Myocyte (in vitro differentiated cells): ENCODE measurements around the gene ZMPSTE24. TPM values are rescaled to one million over a fixed set of nuclear protein-coding genes. Genes with fewer than 3 reads are reported as not detected.
"Not testable (repeated sequence)": the region's sequence is repeated elsewhere in the genome, so short reads cannot be mapped to it uniquely, and the experiment has no call there.

Experiments used
- DNase-seq: peaks from one replicate; pipeline ENCODE4 v3.0.0-alpha.2; 2012; ENCODE audit warnings: low read depth
- polyA plus RNA-seq: library from polyadenylated mRNA; unstranded; fragments of >200 nt; gene quantifications from one replicate; pipeline ENCODE4 v1.2.1, GENCODE V29; 2012; ENCODE audit warnings: missing spikeins
- total RNA-seq: library from RNA; depleted of rRNA; stranded (reverse); fragments of >200 nt; gene quantifications from 2 replicates; pipeline ENCODE4 v1.2.3, GENCODE V29; 2014

The ZMPSTE24 gene
- total RNA-seq: 52.2 and 67.8 TPM in 2 replicates
- 26.4 TPM for polyA plus RNA-seq

DNA sequence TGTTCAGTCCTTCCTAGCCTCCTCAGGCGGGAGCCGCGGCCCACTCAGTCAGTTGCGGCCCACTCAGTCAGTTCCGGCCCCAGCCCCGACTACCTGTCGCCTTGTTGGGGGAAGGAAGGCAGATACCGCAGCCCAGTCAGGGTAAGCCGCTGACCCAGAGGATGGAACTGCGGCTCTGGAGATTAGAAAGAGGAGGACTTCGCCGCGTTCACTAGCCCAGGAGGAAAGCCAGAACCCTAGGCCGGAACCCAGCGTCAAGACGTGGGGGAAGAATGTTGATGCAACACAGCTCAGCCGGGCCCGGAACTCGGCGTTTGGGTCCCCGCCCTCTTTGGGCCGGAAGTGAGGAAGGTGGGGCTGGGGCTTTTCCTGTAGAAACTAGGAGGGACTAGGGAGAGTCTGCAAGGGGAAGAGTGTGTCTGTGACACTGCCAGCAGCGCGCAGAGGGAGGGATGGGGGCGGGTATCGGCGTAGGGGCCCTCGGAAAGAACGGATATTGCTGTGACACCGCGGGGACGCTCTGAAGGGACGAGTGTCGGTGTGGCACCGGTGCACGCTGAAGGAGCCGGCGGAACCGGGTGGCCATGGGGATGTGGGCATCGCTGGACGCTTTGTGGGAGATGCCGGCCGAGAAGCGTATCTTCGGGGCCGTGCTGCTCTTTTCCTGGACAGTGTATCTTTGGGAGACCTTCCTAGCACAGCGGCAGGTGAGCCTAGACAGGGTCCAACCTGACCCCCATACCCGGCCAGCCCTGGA, at the start of gene ZMPSTE24:
Gene ZMPSTE24 (plus strand): TSS at position 549 of the 757 bp plus-strand sequence. CDS start 36 bp downstream, at position 585.
- DNase-seq: peak; percentile 99

DNA sequence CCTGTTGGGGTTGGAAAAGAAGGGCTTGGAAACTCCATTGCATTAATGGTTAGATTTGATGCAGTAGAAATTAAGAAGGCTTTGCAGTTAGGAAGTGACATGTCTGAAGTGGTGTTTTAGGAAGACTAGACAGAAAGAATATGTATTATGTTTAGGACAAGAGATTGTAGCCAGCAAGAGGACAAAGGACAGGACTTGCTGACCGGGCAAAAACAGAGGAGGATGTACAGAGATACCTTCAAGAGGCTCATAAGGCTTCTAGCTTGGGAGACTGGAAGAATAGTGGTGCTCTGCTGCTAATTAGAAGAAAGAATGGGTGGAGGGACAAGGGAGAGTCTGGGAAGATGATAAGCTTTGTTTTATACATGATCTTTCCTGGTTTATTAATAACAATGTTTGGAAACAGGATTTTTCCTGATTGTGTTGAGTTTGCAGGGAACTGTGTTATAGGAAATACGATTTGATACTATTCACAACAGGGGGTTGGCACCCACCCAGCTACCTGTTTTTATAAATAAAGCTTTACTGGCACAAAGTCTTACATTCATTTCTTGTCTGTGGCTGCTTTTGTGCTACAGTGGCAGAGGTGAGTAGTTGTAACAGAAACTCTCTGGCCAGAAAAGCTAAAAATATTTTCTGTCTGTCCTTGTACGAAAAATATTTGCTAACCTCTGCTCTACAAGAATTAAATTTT, 47.4 kb upstream of the ZMPSTE24 start:
- no peak for DNase-seq

DNA sequence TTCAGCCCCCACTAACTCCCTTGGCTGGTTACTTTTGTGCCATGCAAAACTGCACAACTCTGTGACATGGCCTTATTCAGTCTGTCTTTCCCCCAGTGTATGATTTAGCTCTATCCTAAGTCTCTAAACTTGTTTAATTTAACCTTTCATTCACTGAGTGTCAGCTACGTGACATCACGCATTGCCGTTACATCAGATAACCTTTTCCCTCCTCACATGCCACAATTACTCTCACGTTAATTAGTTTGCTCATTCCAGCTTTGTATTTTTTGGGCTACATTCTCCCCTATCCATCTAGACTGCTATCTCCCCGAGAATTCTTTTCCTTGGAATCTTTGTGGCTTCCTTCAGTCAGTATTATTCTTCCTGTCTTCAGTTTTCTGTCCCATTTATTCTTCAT, 39.7 kb upstream of the ZMPSTE24 start:
- no peak for DNase-seq

DNA sequence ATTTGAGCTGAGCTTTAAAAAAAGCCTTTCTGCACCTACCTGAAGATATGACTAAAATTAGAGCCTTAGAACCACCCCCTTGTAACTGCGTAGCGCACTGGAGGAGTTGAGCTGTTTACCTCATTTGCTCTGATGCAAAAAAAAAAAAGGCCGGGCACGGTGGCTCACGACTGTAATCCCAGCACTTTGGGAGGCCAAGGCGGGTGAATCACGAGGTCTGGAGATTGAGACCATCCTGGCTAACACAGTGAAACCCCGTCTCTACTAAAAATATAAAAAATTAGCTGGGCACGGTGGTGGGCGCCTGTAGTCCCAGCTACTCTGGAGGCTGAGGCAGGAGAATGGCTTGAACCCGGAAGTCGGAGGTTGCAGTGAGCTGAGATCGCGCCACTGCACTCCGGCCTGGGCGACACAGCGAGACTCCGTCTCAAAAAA, 36.5 kb upstream of the ZMPSTE24 start:
- DNase-seq: not testable (repeated sequence)

DNA sequence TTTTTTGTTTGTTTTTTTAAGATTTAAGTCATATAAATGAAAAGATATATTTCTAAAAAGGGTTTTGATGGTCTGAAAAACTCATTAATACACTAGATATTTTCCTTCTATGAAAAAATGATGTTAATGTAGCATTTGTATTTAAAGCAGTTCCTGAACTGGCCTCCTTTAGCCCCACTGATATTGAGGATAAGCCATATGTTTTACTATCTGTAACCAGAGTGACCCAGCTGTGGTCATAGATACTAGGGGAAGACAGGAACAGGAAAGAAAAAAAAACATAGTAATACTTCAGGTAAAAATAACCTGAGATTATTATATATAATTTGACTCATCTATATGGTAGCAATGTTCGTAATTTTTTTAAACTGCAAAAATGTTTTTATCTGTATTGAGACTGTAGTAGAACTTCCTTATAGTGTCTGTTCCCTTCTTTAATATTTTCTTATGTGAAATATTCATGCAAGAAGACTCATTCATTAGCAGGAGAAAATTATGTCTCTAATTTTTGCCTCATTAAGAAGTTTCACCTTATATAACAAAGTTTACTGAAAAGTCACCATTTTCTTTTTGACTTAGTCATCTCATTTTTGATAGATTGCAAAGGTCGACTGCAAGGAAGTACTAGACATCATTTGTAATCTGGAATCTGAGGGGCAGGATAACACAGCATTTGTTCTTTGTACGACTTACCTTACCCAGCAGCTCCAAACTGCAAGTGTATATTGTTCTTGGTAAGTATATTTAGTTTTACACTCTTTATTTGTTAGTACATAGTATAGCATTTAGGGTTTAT, 35.9 kb upstream of the ZMPSTE24 start:
- DNase-seq: no peak

DNA sequence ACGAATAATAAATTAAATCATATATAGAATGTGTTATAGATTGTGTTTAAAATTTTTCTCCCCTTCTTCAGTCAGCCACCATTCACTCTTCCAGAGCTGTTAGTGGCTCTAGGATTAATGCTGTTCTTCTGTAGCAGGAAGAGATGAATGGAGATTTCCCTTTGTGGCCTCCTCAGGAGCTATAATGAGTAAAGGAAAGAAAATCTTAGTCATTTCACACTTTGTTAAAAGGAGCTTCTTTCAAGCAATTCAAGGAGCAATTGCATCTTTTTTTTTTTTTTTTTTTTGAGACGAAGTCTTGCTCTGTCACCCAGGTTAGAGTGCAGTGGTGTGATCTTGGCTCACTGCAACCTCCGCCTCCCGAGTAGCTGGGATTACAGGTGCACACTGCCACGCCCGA, 34.0 kb upstream of the ZMPSTE24 start:
- DNase-seq: no peak

DNA sequence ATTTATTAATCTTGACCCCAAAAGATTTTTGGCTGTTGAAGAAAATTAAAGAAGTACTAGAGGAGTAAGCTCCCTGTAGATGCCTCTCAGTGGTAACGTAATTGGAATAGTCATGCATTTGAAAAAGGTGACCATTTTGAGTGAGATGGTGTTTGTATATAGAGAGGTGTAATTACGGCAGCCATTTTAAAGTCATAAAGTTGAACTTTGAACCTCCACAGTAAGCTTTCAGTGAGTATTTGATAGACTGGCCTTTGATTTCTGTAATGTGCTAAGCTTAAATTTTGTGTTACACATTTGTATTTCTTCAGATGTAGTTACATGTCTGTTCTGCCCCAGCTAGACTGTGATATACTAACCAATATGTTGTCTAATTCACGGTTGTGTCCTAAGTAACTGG, 31.8 kb upstream of the ZMPSTE24 start:
- DNase-seq: no peak

DNA sequence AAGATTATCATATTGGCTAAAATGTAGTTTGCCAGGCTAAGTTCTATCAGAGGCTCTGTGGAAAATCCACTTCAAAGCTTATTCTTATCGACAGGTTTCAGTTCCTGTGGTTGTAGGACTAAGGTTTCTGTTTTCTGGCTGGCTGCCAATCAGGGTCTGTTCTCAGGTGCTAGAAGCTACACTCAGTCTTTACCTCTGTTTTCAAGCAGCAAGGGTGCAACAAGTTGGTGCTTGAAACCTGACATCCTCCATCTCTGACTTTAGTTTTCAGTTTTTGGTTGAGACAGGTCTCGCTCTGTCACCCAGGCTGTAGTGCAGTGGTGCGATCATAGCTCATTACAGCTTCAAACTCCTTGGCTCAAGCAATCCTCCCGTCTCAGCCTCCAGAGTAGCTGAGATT, 25.6 kb upstream of the ZMPSTE24 start:
- DNase-seq: no peak

DNA sequence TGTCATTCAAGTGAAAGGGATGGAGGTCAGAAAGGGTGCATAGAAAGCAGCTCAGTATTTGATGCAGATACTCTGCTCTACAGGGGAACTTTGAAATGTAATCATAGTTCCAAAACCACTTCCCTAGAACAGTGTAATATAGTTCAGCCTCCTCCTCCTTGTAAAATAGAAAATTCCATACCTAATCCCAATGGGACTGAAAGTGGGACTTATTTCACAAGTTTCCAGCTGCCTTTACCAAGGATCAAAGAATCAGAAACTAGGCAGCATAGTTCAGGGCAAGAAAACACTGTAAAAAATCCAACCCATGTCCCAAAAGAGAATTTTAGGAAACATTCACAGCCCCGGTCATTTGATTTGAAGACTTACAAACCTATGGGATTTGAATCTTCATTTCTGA, 18.4 kb upstream of the ZMPSTE24 start:
- no peak for DNase-seq

DNA sequence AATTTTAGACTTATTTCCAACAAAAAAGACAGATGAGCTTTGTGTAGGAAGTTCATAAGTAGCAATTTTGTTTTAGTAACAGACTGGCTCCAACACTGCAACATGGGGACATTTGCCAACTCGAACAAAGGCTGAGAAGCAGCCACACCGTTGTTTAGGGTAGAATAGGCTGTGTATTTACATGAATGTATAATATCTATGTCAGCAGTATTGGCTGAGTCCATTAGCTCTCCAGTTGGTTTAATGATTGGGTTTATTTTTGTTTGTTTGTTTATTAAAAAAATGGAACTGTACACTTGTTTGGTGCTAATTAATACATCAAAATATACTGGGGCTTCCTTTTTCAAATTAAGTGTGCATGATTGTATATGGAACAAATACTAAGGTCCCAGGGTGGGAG, 17.6 kb upstream of the ZMPSTE24 start:
- DNase-seq: no peak

DNA sequence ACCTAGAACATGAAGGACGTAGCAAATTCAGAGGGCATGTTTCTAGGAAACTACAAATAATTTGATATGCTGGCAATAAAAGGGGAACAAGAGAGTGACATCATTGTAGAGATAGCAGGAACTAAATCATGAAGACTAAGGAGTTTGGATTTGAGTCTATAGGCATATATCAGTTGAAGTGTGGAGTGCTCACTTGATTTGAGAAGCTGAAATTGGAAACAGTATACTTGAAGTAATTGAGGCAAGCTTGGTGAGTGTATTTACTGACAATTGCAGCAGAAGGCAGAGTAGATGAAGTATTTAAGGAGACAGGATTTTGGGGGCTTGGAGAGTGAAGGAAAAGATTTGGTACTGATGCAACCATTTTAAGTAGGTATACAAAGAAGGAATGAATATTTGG, 16.7 kb upstream of the ZMPSTE24 start:
- no peak for DNase-seq

DNA sequence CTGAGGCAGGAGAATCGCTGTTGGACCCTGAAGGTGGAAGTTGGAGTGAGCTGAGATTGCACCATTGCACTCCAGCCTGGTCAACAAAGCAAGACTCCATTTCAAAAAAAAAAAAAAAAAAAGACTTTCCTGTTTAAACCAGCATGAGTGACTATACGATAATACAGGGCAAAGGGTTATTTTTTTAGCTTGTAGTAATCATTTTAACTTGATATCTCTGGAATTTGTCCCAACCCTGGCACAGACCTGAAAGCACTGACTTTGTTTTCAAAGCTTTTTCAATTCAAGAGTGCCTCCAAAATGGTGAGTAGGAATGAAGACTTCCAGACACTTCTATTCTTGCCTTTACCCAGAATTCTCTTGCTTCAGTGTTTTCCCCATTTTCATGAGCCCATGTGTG, 14.7 kb upstream of the ZMPSTE24 start:
- no peak for DNase-seq

DNA sequence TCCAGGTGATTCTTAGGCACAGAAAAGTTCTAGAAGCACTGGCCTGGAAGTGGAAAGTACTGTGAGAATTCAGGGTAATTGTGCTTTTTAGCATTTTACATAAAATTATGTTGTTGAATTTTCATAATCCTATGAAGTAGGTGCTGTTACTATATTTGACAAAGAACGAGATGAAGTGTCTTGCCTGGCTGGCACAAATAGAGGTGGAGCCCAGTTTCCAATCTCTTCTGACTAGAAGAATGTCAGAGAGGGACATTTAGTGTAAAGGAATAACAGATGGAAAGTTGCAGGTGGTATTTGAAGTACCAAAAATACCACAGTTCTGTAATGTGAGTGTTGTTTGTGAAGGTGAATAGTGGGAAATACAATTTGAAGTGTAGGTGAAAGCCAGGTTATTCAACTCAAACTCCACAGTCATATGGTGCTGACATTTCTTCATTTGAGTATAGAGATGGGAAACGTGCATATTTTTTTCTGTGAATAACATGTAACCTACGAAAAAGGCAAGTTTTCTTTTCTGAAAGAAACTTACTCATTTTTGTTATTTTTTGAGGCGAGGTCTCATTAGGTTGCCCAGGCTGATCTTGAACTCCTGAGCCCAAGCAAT, 13.8 kb upstream of the ZMPSTE24 start:
- no peak for DNase-seq

DNA sequence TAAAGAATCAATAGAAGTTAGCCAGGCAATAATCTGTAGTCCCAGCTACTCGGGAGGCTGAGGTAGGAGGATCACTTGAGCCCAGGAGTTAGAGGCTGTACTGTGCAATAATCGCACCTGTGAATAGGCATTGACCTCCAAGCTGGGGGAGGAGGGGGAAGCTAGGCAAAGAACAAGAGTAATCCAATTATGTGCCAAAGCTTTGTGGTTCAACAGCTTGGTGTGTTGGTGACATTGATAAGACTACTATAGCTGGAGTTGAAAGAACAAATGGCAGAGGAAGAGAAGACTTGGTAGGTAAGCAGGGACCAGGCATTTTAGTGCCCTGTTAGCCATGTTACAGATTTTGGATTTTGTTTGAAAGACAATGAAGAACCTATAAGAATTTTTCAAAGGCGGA, 12.3 kb upstream of the ZMPSTE24 start:
- DNase-seq: no peak

DNA sequence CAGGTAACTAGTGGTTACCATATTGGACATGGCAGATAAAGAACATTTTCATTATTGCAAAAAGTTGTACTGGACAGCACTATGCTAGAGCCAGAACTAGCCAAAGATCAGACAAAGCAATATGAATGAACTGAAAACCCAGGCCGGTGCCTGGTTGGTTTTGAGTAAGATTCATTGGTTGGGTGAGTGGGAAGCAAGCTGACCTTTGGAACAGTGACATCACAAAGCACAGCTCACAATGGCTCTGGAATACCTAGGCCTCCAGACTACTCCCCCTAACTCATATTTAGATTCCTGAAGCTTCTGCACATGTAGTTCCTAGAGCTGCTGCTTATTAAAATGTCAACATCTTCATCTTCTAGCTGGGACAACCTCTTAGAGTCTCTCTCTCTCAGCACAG, 10.4 kb upstream of the ZMPSTE24 start, which contains the start of gene TMCO2:
Gene TMCO2 (plus strand): TSS at position 283 of the 400 bp plus-strand sequence. CDS start 57 bp downstream, at position 340.
- DNase-seq: no peak

DNA sequence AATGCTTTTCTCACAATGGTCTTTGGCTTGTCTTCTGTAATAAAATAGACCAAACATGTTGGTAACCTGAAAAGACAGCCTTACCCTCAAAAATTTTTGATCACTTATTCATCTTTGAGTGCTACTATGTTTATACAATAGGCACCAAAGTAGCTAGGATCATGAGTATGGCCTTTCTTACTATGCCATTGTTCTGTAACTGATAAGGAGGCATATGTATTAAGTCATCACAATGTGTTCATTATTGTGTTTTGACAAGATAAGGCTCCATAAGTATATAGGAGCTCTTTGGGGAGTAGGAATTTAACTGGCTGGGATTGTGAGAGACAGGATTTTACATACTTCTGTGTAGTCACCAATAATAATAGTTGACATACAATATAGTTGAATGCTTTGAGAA, 9.6 kb upstream of the ZMPSTE24 start:
- DNase-seq: no peak

DNA sequence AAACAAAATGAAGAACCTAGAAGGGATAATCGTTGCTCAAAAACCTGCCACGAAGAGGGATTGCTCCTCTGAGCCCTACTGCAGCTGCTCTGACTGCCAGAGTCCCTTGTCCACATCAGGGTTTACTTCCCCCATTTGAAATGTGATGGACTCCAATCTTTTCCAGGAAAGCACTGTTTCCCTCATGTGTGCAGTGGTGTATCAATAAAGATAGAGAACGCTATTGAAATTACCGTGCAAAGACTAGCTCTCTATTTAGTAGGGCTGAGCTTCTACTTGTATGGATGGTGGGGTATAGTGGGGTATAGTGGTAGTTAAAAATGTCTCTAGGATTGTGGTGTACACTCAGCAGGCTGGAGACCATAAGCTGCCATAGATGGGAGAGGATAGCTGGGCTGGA, 6.6 kb upstream of the ZMPSTE24 start:
- DNase-seq: no peak

DNA sequence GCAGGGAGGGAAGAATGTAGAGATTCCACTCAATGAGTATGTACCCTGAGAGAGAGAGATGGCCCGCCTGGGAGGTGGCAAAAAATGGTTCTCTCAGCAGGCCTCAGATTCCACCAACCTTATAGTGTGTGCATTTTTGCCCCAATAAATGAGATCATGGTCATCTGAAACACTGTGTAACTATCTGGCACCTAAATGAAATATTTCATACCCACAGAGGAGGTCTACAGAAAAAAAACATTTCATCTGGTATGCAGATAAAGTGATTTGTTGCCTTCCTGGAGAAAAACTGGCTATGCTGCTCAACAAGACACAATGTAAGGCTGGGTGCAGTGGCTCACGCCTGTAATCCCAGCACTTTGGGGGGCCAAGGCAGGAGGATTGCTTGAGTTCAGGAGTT, 5.4 kb upstream of the ZMPSTE24 start:
- no peak for DNase-seq

DNA sequence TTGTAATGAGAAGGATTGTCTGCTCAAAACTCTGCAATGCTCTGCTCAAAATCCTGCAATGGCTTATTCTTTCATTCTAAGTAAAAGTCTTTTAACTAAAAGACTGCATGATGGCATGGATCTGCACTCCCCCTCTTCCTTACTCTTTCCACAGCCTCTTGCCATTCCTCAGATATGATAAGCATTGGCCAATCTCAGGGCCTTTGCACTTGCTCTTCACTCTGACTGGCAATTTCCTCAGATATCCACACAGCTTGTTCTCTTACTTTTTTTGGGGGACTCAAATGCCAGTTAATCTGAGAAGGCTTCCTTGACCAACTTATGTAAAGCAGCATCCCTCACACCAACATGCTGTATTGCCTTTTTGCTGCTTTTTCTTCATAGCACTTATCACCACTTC, 2.8 kb upstream of the ZMPSTE24 start:
- no peak for DNase-seq

DNA sequence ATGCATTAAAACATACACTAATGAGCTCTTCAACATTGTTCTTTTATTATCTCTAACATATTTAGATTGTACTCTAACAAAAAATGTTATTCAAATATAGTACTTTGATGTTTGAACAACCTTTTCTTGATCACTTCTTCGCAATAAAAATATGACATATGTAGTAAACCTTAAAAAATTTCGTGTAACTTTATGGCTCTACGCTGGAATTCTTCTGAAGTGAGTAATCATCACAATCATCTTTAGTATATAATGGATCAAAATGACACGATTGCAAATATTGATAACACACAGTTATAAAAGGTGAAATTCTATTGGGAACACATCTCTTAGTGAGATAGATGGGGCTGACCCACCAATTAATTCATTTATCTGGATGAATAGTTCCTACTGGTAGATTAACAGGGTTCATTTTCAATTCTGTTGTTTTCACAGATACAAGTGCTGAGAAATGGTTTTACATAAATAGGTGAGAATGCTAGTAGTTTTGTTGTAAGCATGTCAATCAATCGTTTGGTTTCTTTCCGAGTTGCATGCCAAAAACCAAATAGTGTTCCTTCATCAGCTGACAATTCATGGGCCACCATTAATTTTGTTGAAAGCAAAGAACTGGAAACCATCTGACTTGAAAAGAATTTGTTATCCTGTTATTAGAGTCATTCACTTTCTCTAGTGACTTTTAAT, 1.5 kb upstream of the ZMPSTE24 start:
- DNase-seq: no peak

DNA sequence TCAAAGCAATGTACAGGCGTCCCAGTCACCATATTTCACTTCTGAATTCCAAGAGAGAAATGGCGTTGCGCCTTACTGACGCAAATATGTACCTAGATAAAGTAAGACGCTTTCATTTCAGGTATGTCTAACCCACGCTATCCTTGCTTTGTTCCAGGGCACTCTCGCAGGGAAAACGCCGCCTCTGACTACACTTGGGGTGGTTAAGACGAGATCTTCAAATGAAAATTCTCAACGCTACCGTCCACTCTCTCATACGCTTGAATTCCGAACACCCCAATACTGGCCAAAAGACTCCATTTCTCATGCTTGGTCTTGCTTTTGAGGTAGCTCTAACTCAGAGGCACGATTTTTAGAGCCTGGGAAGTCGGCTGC, 736 bp upstream of the ZMPSTE24 start:
- DNase-seq: no peak
